WTC11 (cell line): ENCODE results near the gene ERICH4.

Source experiments
- AFF4 ChIP-seq: sonication (generic); formaldehyde crosslinking; IDR thresholded peaks from 2 replicates; pipeline ENCODE4 v1.8.1; 2023; ENCODE audit warnings: mild to moderate bottlenecking, missing genetic modification reagents, borderline replicate concordance
- ATF1 ChIP-seq: sonication (generic); formaldehyde crosslinking; IDR thresholded peaks from 2 replicates; pipeline ENCODE4 v1.8.1; 2023; ENCODE audit warnings: mild to moderate bottlenecking, moderate library complexity, missing genetic modification reagents
- ATF3 ChIP-seq: sonication (generic); formaldehyde crosslinking; conservative IDR thresholded peaks from 2 replicates; pipeline ENCODE4 v1.8.1; 2022; ENCODE audit warnings: mild to moderate bottlenecking, missing genetic modification reagents
- CBFB ChIP-seq: sonication (generic); formaldehyde crosslinking; IDR thresholded peaks from 2 replicates; pipeline ENCODE4 v1.8.1; 2022; ENCODE audit warnings: mild to moderate bottlenecking, low read depth, missing genetic modification reagents
- CTCF ChIP-seq: fragments of 200-600 bp; IDR thresholded peaks from 2 replicates; pipeline ENCODE4 v1.8.0; 2022; ENCODE audit warnings: antibody characterized with exemption
- FOXK1 ChIP-seq: sonication (generic); formaldehyde crosslinking; IDR thresholded peaks from 2 replicates; pipeline ENCODE4 v1.8.0; 2022; ENCODE audit warnings: mild to moderate bottlenecking, moderate library complexity, missing genetic modification reagents
- GABPB1 ChIP-seq: sonication (generic); formaldehyde crosslinking; IDR thresholded peaks from 2 replicates; pipeline ENCODE4 v1.8.1; 2023; ENCODE audit warnings: mild to moderate bottlenecking, missing genetic modification reagents
- JUN ChIP-seq: sonication (generic); formaldehyde crosslinking; IDR thresholded peaks from 2 replicates; pipeline ENCODE4 v1.8.0; 2023; ENCODE audit warnings: mild to moderate bottlenecking, missing genetic modification reagents
- TF ChIP-seq, protein P1 (sequence below): sonication (generic); formaldehyde crosslinking; IDR thresholded peaks from 2 replicates; pipeline ENCODE4 v1.8.0; 2022; ENCODE audit warnings: mild to moderate bottlenecking, missing genetic modification reagents

DNA sequence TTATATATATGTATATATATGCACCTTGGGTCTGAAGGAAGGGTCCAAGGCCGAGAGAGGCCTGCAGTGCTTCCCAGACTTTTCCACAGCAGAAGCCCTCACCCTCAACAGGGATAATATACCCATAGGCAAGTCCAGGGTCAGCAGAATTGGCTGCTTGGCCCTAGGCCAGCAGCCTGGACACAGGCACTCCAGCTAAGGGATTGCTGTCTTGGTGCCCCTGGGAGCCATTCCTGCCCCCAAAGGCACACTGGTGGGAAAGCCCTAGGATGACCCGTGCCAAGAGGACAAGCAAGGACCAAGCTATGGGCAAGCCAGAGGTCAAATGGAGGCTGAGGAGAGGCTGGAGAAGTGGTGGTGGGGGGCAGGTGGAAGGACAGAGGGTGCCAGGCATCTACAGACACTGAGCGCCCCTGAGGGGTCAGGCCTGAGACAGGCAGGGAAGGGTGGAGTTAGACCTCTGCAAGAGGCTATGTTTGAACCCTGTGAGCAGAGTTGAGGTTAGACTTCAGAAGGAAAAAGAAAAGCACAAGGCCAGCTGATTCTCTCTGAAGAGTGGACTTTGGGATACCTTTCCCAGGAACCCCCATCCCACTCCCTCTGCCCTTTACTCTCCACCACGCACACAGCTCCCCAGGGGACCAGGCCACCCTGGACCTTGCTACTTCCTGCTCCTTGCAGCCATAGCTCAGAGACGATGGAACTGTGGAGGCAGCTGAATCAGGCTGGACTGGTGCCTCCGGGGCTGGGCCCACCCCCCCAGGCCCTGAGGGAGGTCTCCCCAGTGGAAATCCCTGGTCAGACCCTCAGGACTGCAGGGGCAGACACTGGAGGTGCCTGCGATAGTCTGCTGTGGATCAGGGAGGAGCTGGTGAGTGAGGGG is at the start of gene ERICH4:
- TF ChIP-seq JUN (no peak), CTCF (no peak), FOXK1 (no peak), ATF1 (CRISPR knock-in tag) (no peak), GABPB1 (no peak), ATF3 (CRISPR knock-in tag) (no peak), CBFB (CRISPR knock-in tag) (no peak), AFF4 (CRISPR knock-in tag) (no peak)
- TF ChIP-seq, protein P1, sequence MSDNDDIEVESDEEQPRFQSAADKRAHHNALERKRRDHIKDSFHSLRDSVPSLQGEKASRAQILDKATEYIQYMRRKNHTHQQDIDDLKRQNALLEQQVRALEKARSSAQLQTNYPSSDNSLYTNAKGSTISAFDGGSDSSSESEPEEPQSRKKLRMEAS, result no peak
